Measurements from ENCODE around the gene SH2D2A. TPM values are rescaled to one million over a fixed set of nuclear protein-coding genes. Genes with fewer than 3 reads are reported as not detected.

The SH2D2A gene
- total RNA-seq, 4 donors from 2014 or later = 2.2 to 6.5 (median 3.7) TPM

DNA sequence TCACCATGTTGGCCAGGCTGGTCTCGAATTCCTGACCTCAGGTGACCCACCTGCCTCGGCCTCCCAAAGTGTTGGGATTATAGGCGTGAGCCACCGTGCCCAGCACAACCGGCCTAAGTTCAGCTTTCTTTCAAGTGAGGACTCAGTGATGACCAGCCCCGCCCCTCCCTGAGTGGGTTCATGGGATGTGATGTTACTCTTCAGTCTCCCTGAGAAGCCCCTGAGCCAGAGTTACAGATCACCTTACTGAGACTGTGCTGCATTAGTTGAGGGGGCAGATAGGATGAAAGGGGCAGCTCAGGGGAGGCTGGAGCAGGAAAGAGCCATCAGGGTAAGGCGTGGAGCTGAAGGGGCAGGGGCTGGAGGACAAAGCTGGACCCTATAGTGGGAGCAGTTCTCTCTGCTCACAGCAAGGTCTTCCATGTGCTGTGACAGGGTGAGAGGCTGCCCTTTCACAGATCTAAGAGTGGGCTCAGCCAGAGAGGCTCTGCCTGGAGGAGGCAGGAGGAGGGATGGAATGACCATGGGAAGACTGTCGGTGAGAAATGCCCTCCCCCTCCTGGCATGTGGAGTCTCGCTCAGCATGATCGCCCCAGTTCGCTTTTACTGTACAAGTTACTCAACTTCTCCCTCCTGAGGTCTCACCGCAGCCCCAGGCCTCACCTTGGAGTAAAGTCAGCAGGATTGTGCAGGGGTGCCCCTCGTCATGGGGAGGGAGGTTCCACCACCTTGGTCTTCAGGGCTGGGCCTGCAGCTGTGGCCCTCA lies 13.4 kb downstream of the SH2D2A start:
- DNase-seq (ENCODE audit: low spot score) (no peak), ATAC-seq (ENCODE audit: low FRiP score) (no peak)
- TF ChIP-seq, protein P1, sequence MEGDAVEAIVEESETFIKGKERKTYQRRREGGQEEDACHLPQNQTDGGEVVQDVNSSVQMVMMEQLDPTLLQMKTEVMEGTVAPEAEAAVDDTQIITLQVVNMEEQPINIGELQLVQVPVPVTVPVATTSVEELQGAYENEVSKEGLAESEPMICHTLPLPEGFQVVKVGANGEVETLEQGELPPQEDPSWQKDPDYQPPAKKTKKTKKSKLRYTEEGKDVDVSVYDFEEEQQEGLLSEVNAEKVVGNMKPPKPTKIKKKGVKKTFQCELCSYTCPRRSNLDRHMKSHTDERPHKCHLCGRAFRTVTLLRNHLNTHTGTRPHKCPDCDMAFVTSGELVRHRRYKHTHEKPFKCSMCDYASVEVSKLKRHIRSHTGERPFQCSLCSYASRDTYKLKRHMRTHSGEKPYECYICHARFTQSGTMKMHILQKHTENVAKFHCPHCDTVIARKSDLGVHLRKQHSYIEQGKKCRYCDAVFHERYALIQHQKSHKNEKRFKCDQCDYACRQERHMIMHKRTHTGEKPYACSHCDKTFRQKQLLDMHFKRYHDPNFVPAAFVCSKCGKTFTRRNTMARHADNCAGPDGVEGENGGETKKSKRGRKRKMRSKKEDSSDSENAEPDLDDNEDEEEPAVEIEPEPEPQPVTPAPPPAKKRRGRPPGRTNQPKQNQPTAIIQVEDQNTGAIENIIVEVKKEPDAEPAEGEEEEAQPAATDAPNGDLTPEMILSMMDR (IDR thresholded peaks at IDR 0.05) = no peak

DNA sequence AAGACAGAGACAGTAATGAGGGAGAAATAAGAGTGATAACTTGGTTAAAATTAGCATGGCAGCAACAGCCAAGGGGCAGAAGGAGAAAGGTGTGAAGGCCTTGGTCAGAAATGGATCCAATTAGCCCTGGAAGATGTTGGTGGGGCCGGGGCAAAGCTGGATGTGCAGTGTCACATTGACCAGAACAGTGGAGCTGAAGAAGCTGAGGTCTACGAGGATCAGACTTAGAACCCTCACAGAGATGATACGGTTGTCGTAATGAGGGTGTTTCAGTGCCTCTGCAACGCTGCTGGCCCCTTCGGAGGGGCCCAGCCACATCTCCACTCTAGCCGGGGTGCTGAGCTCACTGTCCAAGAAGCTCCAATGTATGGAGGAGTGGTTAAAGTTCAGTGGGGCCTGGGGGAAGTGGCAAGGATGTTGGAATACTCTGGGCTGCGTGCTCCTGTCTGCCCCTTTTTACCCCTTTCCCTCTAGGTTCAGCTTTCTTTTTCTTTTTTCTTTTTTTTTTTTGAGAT lies 14.2 kb downstream of the SH2D2A start:
- DNase-seq (ENCODE audit: low spot score) = no peak
- ATAC-seq (ENCODE audit: low FRiP score) = no peak
- TF ChIP-seq, protein P1 (IDR thresholded peaks at IDR 0.05) = no peak

DNA sequence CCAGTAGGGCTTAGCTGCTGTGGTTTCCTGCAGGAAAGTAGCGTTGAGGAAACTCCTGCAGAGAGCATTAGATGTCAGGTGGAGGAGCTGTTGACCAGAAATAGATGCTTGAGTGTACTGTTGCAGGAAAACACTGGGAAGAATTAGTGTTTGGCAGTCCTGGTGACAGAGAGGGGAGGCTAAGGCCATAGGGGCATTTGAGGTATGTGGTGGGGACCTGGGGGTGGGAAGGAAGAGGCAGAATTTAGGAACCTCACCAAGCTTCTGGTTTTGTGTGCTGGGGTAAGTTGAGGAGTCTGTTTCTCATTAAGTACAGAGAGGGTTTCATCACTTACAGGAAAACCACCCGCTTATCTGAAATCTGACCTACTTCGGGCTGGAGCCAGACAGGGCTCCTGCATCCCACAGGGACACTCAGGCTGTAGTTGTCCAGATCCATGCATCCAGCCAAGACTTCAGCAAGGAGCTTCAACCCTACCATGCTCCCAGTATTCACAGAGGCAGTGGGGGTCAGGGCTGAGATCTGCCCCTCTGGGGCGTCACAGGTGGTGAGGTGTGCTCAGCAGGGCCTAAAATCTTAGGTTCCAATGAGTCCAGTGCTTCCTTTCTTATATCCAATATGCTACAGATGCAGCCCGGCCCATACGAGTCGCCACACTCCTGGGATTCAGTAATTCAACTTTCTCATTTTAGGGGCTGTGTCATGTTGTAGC lies 15.1 kb downstream of the SH2D2A start:
- DNase-seq (ENCODE audit: low spot score) (no peak), ATAC-seq (ENCODE audit: low FRiP score) (no peak)
- TF ChIP-seq, protein P1 (IDR thresholded peaks at IDR 0.05) = no peak

DNA sequence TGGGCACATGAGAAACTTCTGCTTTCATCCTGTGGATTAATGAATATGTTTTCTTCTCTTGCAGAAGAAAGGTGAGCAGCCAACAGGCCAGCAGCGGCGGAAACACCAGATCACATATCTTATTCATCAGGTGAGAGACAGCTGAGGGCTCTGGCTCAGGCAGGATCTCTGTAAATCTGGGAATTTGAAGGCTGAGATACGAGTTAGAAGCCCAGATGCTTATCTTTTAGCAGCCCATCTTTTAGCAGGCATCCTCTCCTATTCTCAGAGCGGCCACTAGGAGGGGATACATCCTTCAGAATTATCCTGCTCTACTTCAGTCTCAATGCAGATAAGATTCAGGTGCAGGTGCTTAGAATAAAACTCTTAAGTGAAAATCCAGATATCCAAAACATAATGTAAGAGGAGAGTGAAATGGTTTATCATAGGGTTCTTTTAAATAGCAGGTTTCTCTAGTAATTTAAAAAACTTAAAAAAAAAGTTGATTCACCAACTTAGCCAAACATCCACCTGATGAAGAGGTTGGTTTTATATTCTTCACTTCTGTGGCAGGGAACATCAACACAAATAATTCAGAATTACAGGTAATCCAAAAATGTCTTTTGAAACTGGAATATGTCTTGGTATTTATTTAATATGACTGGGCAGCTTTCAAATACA lies 19.3 kb downstream of the SH2D2A start:
- no peak for ATAC-seq (ENCODE audit: low FRiP score)
- no peak for DNase-seq (ENCODE audit: low spot score)
- TF ChIP-seq, protein P1 (IDR thresholded peaks at IDR 0.05) = no peak

DNA sequence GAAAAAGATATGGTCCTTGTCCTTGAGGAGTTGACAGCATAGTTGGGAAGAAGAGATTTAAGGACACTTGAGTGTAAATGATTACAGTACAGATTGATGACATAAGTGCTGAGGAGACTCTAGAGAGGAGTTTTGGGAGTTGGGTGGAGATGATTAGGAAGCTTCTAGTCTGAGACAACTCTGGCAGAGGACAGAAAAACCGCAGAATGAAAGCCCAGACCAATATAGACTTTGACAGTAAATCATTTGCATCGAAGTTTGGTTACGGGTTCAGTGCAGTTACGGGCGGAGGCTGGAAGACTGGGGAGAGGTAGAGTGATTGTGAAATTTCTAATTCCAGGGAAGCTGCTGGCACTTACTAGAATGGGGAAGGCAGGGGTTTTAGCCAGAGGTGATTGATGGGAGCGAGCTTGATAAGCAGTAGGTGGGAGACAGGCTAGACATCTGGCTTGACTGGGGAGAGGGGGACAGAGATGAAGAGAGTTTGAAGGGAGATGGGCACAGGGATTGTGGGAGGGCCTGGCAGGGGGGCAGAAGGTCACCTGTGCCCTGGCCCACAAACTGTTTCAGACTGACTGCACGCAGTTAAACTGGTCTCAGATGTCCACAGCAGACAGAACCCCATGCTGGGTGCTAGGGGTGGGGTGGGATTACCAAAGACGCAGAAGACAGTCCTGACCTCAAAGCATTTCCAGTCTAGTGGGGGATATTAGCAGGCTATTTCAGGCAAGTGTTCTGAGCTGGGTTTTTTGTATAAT lies 20.1 kb downstream of the SH2D2A start:
- DNase-seq (ENCODE audit: low spot score) (no peak), ATAC-seq (ENCODE audit: low FRiP score) (peak; percentile 63)
- TF ChIP-seq, protein P1 (IDR thresholded peaks at IDR 0.05) = no peak

DNA sequence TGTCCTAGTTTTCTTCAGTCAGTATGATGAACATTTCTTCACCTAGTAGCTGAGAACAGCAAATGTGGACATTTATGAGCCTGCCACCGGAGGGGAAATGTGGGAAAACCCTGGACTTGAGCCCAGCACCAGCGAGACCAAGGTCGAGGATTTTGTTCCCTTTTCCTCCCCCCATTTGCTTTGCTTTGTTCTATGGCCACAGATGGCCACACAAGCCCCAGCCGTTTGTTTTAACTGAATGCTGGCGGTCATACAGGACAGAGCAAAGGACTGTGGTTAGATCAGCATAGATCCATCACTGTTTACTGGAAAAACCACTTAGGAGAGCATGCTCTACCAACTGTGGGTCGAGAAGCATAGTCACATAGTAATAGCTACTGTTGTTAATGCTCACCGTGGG lies 20.9 kb downstream of the SH2D2A start:
- ATAC-seq (ENCODE audit: low FRiP score) = no peak
- DNase-seq (ENCODE audit: low spot score) = no peak
- TF ChIP-seq, protein P1 (IDR thresholded peaks at IDR 0.05) = no peak

Data from omental fat pad (tissue), 4 donors.